ENCODE measurements around the gene PRUNE2.
"Not testable (repeated sequence)": the region's sequence is repeated elsewhere in the genome, so short reads cannot be mapped to it uniquely, and the experiment has no call there.

Gene PRUNE2

DNA sequence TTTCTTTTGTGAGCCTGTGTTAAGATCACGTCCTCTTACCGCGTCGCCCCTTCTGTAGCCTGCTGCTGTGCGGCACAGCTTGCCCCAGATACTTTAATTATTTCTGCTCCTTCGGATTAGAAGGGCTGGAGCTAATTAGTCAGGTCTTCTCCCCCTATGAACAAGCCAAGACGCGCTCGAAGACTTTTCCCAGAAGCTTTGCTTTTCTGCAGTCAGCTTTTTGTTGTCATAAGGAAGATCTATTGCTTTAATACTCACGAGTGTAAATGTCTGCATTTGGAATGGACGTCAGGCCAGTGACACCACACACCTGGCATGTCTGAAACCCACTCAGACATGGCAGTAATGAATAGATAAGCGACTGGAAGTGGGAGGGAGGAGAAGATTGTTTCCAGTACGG, 37.0 kb downstream of the PRUNE2 start:
- DNase-seq (ENCODE audit: low read depth): no peak

GRCh38 chr9:76866689-76867088, 39.2 kb downstream of the PRUNE2 start:
- no peak for DNase-seq (ENCODE audit: low read depth)

DNA sequence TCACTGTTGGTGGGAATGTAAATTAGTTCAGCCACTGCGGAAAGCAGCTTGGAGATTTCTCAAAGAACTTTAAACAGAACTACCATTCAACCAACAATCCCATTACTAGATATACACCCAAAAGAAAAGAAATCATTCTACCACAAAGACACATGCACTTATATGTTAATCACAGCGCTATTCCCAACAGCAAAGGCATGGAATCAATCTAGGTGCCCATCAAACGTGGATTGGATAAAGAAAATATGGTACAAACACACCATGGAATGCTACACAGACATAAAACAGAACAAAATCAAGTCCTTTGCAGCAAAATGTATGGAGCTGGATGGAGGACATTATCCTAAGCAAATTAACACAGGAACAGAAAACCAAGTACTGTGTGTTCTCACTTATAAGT, 42.1 kb downstream of the PRUNE2 start:
- no peak for DNase-seq (ENCODE audit: low read depth)

DNA sequence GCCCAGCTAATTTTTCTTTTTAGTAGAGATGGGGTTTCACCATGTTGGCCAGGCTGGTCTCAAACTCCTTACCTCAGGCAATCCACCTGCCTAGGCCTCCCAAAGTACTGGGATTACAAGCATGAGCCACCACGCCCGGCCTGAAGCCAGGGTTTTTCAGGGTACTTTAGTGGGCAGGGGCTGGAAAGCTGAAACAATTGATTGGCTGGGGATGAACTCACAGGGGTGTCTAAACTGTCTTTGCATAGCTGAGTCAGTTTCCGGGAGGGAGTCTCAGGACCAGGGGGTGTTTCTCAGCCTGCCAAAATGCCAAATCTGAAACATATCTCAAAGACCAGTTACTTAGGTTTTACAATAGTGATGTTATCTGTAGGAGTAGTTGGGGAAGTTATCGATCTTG, 46.1 kb downstream of the PRUNE2 start:
- DNase-seq (ENCODE audit: low read depth): no peak

DNA sequence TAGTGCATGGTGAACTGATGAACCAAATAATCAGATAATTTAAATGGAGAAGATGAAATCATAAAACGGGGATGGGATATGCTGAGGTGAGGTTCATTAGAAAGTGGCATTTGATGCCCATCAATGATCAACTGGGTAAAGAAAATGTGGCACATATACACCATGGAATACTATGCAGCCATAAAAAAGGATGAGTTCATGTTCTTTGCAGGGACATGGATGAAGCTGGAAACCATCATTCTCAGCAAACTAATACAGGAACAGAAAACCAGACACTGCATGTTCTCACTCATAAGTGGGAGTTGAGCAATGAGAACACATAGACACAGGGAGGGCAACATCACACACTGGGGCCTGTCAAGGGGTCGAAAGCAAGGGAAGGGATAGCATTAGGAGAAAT, 47.7 kb downstream of the PRUNE2 start:
- not testable (repeated sequence) for DNase-seq (ENCODE audit: low read depth)

DNA sequence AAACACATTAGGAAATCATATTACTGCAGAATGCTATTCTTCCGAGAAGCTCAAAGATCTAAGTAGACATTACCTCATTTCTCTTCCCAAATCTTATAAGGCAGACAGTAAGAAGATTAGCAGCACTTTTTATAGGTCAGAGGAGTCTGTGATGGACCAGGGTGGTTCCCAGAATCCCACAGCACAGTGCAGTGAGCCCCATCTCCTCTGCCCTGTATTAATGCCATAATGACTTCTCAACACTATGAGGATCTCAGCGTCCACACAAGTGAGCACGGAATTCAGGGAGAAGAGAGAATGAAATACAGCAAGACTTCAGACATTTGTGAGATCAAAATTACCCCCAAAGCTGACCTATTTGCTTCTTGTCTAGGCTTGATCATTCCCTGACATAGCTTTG, 49.9 kb downstream of the PRUNE2 start:
- no peak for DNase-seq (ENCODE audit: low read depth)

- no peak for DNase-seq (ENCODE audit: low read depth)
Observed at GRCh38 chr9:76855015-76855414, 50.9 kb downstream of the PRUNE2 start.

- no peak for DNase-seq (ENCODE audit: low read depth)
Observed at GRCh38 chr9:76852026-76852425, 53.9 kb downstream of the PRUNE2 start.

DNA sequence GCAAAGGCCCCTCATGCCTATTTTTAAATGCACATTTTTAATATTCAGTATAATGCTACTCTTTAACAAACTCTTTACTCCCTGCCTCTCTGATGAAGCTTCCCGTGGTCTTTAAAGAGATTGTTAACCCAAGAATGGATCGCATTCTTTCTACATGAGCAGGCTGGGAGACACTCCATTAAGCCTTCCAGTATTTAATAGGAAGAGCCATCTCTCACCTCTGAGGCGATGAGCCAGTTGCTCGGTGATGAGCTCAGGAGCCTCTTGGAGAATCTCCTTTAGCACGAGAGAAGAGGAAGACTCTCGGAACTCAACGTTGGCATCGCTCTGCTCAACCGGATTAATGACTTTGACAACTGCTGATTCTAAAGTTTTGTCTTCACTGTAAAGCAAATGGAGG, 59.6 kb downstream of the PRUNE2 start:
- no peak for DNase-seq (ENCODE audit: low read depth)

- DNase-seq (ENCODE audit: low read depth): no peak
Observed at GRCh38 chr9:76845254-76845653, 60.7 kb downstream of the PRUNE2 start.

DNA sequence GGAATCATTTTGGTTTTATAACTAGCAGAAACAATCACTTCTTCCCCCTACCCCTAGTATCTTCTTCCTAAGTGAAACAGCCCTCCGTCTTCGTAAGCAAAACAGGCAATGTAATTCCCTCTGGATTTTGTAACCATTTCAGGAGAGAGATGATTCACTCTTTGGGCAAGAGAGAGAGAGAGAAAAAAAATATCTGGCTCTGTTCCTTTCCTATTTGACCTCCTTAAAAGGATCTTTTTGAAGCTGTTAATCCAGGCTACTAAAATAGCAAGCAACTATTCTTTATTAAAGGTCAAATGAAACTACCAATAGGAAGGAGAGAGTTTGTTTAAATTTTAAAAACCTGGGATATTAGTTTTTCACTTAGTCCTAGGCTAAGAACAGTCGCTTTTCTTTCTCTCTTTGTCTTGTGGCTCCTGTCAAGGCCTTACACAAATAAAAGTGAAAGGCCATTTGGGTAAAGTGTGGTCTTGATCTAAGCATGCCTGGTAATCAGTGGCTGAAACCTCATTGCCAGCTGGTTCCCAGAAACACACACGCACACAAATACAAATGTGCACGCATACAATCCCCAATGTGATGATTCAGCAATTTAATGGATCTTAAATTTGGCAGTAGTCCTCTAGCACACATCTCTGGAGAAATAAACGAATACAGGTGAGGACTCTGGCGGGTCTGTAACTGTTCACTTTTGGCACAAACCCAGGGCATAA, 70.2 kb downstream of the PRUNE2 start:
- DNase-seq (ENCODE audit: low read depth): no peak

GRCh38 chr9:76828447-76828846, 77.5 kb downstream of the PRUNE2 start:
- no peak for DNase-seq (ENCODE audit: low read depth)

DNA sequence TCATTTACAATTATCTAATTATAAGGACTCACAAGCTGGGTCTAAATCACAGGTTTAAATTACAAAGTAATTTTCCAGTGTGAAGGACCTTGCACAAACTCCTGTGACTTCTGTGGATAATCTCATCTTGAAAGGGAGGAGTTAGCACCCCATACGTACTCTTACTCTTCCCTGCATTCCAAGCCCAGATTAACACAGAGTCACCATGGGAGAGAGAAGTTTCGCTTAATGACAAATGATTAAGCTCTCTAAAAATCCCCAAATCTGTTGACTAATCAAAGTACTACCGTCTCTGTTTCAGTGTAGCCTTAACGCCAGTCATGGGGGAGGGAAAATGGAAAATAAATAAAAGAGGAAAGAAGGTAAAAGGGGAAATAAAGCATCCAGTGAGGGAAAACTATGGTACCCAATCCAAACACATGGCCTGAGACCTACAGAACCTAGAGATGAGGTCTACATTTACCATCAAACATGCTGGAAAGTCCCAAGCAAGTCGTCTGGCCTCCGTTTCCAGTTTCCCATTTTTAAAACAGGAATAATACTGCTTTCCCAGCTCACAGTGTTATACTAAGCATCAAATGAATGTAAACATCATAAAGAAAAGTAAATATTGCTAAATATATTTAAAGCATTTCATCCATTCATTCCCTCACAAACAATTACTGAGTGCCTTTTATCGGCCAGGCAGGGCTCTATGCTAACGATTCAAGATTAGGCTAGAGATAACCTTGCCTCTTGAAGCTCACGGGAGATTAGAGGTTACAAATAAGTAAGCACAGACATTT, 78.4 kb downstream of the PRUNE2 start:
- DNase-seq (ENCODE audit: low read depth): no peak

- no peak for DNase-seq (ENCODE audit: low read depth)
Observed at GRCh38 chr9:76820431-76820830, 85.5 kb downstream of the PRUNE2 start.

DNA sequence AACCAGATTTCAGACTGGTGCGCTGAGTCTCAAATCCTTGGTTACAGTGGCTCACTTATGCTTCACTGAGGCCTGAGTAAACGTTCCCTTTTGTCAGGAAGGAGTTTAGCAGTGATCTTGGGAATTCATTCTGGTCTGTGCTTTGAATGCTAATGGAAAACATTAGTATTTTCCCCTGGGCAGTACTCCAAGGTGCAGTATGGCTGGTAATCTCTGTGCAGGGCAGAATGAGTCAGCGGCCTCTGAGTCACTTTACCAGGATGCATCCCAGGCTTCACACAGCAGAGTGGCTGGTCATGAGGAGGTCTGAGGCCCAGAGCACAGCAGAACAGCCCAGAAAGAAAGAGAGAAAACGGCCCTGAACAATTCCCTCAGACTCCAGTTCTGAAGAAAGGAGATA, 87.6 kb downstream of the PRUNE2 start:
- no peak for DNase-seq (ENCODE audit: low read depth)

DNA sequence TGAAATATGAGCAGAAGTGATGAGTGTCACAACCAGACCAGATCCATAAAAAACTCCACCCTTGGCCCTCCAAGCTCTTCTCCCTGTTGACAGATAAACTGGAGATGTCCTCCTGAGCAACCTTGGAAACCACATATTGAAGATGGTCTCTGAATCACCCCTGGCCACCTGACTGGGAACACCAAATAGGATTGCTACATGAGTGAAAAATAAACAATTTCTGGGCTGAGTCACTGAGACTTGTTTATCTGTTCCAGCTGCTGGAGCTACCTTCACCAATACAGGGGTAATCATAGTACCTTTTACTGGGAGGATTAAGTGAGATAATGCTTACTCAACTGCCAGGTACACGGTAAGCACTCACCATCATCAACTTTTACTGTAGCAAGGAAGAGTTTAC, 88.4 kb downstream of the PRUNE2 start:
- DNase-seq (ENCODE audit: low read depth): no peak

- DNase-seq (ENCODE audit: low read depth): no peak
Observed at GRCh38 chr9:76812591-76812990, 93.3 kb downstream of the PRUNE2 start.

GRCh38 chr9:76810377-76810957, 95.4 kb downstream of the PRUNE2 start:
- no peak for DNase-seq (ENCODE audit: low read depth)

DNA sequence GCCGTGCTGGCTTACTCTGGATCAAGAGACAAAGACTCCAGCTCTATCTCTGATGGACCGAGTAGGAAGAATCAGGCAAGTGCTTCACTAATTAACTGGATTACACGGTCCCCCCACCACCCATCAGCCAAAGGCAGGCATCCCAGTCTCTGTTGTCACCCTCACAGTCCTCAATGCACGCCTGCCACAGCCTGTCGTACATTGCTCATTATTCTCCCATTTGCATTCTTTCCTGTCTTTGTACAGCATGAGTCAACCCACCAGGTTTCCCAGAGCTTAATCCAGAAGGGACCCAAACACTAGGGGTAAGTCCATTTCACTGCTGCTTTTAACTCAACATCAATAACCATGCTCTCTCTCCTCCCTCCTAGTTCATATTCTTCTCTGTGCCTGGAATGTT, 97.3 kb downstream of the PRUNE2 start:
- no peak for DNase-seq (ENCODE audit: low read depth)

DNA sequence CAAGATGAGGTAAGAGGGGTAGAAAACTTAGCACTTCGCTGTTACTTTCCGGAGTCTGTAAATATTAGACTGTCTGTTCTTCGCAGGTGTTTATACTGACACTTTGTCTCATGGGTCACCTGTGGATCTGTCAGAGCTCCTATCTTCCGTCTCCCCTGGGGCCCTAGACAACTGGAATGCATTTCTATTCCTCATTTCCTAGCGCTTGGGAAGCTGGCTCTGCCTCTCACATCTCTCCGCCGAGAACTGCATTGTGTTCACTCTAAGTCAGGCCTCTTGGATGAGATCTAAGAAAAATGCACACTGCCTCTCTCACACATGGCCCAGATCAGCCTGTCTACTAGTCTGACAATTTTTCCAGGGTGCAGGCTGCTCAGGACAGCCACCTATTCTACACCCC, 102.2 kb downstream of the PRUNE2 start:
- no peak for DNase-seq (ENCODE audit: low read depth)

- DNase-seq (ENCODE audit: low read depth): no peak
Observed at GRCh38 chr9:76803083-76803482, 102.8 kb downstream of the PRUNE2 start.

DNA sequence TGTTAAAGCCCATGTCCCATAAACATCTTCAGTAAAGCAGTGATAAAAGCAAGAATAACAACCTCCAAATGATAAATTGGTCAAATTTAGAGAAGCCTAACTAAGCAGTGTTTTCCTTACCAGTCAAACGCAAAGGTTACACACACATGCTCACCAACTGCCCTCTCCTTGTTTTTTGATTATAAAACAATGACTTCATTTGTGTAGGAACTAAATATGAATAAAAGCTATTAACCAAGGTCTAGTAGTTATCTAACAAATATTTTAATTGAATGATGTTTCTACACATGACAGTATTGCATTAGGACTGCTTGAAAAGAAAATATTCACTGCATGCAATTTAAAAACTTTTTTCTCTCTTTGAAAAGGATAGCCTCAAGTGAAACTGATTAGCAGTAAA, 105.0 kb downstream of the PRUNE2 start:
- DNase-seq (ENCODE audit: low read depth): no peak

DNA sequence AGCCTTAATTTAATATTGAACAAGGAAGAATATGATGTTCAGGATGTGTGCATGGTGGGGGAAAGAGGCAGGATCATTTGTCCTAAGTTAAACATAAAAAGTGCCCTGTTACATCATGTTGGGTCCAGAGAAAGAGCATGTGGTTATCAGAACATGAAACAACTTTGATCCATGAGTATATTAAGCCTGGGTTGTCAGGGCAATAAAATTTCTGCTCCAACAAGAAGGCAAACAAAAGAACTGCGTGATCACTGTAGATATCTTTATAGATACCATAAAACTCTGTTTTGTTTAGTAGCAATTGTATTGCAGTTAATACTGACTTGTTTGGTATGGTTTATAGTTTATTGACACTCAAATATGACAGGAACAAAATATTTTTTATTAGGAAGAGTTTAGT, 106.4 kb downstream of the PRUNE2 start:
- DNase-seq (ENCODE audit: low read depth): no peak

All from activated T-helper 9 cell treated with anti-CD3 and anti-CD28 coated beads, Interleukin-2, amount 50 U/mL, for 16 hours (primary cell).